GM23248 (cell line): Measurements from ENCODE around the gene MFRP. TPM values are rescaled to one million over a fixed set of nuclear protein-coding genes. Genes with fewer than 3 reads are reported as not detected.
A peak's percentile ranks its signal among the peaks of the same experiment; 100 is the strongest.

Source experiments
- DNase-seq: peaks from one replicate; pipeline ENCODE4 v3.0.0-alpha.2; 2015
- H2AFZ ChIP-seq: fragments of 200-600 bp; sonication (generic); 2 replicates; pipeline ENCODE4 v1.6.1; 2016; ENCODE audit warnings: antibody characterized with exemption
- H3F3A ChIP-seq: fragments of 200-600 bp; sonication (generic); 2 replicates; pipeline ENCODE4 v1.6.1; 2016; ENCODE audit warnings: mild to moderate bottlenecking, antibody characterized with exemption, mixed run types; ENCODE audit not compliant: insufficient read depth
- H3K27ac ChIP-seq: fragments of 200-600 bp; sonication (generic); 2 replicates; pipeline ENCODE4 v1.5.1; 2016; ENCODE audit warnings: mild to moderate bottlenecking
- H3K27me3 ChIP-seq: fragments of 200-600 bp; sonication (generic); replicated peaks from 2 replicates; pipeline ENCODE4 v1.6.1; 2016; ENCODE audit warnings: mild to moderate bottlenecking; ENCODE audit not compliant: insufficient read depth
- H3K36me3 ChIP-seq: fragments of 200-600 bp; sonication (generic); 2 replicates; pipeline ENCODE4 v1.6.1; 2016; ENCODE audit warnings: low read depth, mild to moderate bottlenecking
- H3K4me1 ChIP-seq: fragments of 200-600 bp; sonication (generic); 2 replicates; pipeline ENCODE4 v1.6.1; 2016; ENCODE audit warnings: mild to moderate bottlenecking; ENCODE audit not compliant: insufficient read depth
- H3K4me2 ChIP-seq: fragments of 200-600 bp; sonication (generic); one replicate; pipeline ENCODE4 v1.6.1; 2016; ENCODE audit warnings: mild to moderate bottlenecking; ENCODE audit not compliant: unreplicated experiment
- H3K4me3 ChIP-seq: fragments of 200-600 bp; sonication (generic); 2 replicates; pipeline ENCODE4 v1.5.1; 2016; ENCODE audit warnings: mild to moderate bottlenecking
- H3K79me2 ChIP-seq: fragments of 200-600 bp; sonication (generic); 2 replicates; pipeline ENCODE4 v1.6.1; 2016; ENCODE audit warnings: mild to moderate bottlenecking; ENCODE audit not compliant: insufficient read depth
- H3K9ac ChIP-seq: fragments of 200-600 bp; sonication (generic); 2 replicates; pipeline ENCODE4 v1.6.1; 2016; ENCODE audit warnings: mild to moderate bottlenecking
- H3K9me2 ChIP-seq: fragments of 200-600 bp; sonication (generic); 2 replicates; pipeline ENCODE4 v1.6.1; 2016; ENCODE audit warnings: mixed run types, mild to moderate bottlenecking, moderate library complexity; ENCODE audit not compliant: insufficient read depth
- H3K9me3 ChIP-seq: fragments of 200-600 bp; sonication (generic); one replicate; pipeline ENCODE4 v1.6.1; 2017; ENCODE audit warnings: low read depth
- H4K20me1 ChIP-seq: fragments of 200-600 bp; sonication (generic); 2 replicates; pipeline ENCODE4 v1.6.0; 2016; ENCODE audit not compliant: insufficient read depth
- EZH2 ChIP-seq: fragments of 200-600 bp; sonication (generic); IDR thresholded peaks from 2 replicates; pipeline ENCODE4 v1.6.1; 2018; ENCODE audit warnings: antibody characterized with exemption, mild to moderate bottlenecking; ENCODE audit not compliant: insufficient read depth, poor library complexity, severe bottlenecking
- EZH2phosphoT487 ChIP-seq: fragments of 200-600 bp; sonication (generic); IDR thresholded peaks from 2 replicates; pipeline ENCODE4 v1.6.1; 2018; ENCODE audit warnings: antibody characterized with exemption, moderate library complexity, mild to moderate bottlenecking, low read depth; ENCODE audit not compliant: insufficient read depth
- WGBS, 2 experiments: methylation state at CpG; one replicate each; pipeline ENCODE4 v1.1.6; 2015 to 2017; ENCODE audit warnings: low lambda C conversion rate in 2 of 2, low coverage in 1 of 2; ENCODE audit errors: missing lambda C conversion rate in 2 of 2; 5-methylcytosine and 5-hydroxymethylcytosine counted together
- in situ Hi-C: fragments of 300-500 bp; cut with MboI; formaldehyde crosslinking; loops from 2 replicates; pipeline ENCODE4 v1.15.0; 2020
- polyA plus RNA-seq: library from polyadenylated mRNA; unstranded; fragments of >200 nt; fragmentation: Nextera tagmentation; extraction: Ambion mirVana; gene quantifications from 2 replicates; pipeline ENCODE4 v1.2.1, GENCODE V29; 2016
- total RNA-seq: library from RNA; depleted of rRNA; stranded (reverse); fragments of >200 nt; shearing (Covaris generic); gene quantifications from 2 replicates; pipeline ENCODE4 v1.2.3, GENCODE V29; 2014

The MFRP gene
- total and polyA plus RNA-seq, 2 experiments from 2014 or later: not detected

DNA sequence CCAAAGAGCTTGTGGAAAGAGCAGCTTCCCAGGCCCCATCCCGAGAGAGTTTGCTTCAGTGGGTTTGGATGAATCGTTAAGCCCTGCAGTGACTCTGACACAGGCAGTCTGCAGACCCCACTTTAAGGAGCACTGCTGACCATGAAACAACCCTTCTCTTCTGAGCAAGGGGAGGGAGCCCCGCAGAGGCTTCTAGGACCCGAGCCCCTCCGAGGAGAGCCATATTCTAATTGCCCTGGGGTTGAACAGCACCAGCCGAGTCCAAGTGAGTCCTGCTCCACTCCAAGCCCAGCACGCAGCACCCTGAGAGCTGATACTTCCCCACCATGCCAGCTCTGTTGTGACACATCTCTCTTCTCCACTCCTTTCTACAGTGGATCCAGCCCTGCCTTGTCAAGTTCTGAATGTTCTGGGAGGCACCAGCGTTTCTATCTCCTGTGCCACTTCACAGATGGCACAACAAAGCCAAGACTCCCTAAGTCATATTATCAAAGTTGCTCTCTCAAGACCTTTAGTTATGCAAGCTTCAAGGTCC is 24.6 kb upstream of the MFRP start:
- Histone ChIP-seq H3K9me2 (no peaks in the 10 kb centered on the region), H3K36me3 (no peaks in the 10 kb centered on the region), H3F3A (no peaks in the 10 kb centered on the region), H3K27me3 (no peaks in the 10 kb centered on the region; the same call in 1 of the 2 replicates), H3K79me2 (no peaks in the 10 kb centered on the region), H3K9me3 (no peaks in the 10 kb centered on the region), H2AFZ (no peak overlapping the region), H3K4me3 (no peak overlapping the region), H3K9ac (no peak overlapping the region), H3K4me1 (peaks cover 19% of the 10 kb centered on the region), H3K27ac (no peak overlapping the region), H4K20me1 (no peaks in the 10 kb centered on the region), H3K4me2 (no peak overlapping the region)
- TF ChIP-seq EZH2 (no peak), EZH2phosphoT487 (no peak)
- no peak for DNase-seq
- WGBS, 2 experiments: 68 to 79% methylated on average over 8 of the region's 8 CpGs
- in situ Hi-C loops: no loop called here

DNA sequence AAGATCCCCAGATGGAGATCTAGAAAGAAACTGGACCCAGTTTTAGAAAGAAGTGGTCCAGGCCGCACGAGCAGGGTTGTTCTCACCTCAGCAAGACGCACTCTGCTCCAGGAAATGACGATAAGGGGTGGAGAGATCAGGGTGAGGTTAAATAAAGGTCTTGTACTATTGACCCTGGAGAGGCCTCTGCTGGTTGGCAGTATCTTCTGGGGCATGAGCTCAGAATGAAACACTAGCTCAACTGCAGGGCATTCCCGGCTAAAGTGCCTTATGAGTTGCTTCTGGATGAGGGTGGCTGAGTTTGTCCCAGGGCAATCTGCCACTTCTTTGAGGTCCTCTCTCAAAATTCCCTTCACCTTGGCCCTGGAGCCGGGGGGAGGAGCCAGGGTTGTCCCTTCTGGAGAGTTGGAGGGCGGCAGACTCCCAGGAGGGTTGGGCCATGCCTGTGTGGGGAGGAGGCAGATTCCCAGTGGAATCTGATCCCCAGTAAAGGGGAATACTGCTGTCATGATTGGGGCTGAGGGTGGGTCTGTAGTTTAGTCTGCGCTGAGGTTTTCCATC is 24.1 kb upstream of the MFRP start:
- no peaks in the 10 kb centered on the region for H3K9me2 ChIP-seq
- H3K27me3 ChIP-seq: no peaks in the 10 kb centered on the region; the same call in 1 of the 2 replicates
- no peak overlapping the region for H3K9ac ChIP-seq
- no peak overlapping the region for H3K27ac ChIP-seq
- H4K20me1 ChIP-seq: no peaks in the 10 kb centered on the region
- 73 to 78% methylated on average over 8 of the region's 8 CpGs for WGBS, 2 experiments
- no peaks in the 10 kb centered on the region for H3K9me3 ChIP-seq
- no peaks in the 10 kb centered on the region for H3K79me2 ChIP-seq
- in situ Hi-C loops: no loop called here
- peak; percentile 40 for DNase-seq
- H3K4me3 ChIP-seq: no peak overlapping the region
- H3K36me3 ChIP-seq: no peaks in the 10 kb centered on the region
- no peak for TF ChIP-seq EZH2phosphoT487
- TF ChIP-seq EZH2: no peak
- no peak overlapping the region for H2AFZ ChIP-seq
- no peaks in the 10 kb centered on the region for H3F3A ChIP-seq
- H3K4me1 ChIP-seq: peaks cover 13% of the 10 kb centered on the region
- H3K4me2 ChIP-seq: no peak overlapping the region

- no peak for DNase-seq
- in situ Hi-C loops: no loop called here
- no peaks in the 10 kb centered on the region for H3K79me2 ChIP-seq
- H3F3A ChIP-seq: peaks cover 4% of the 10 kb centered on the region; the same call in 1 of the 2 replicates
- H3K4me2 ChIP-seq: no peak overlapping the region
- WGBS, 2 experiments: 77 to 78% methylated on average over 13 of the region's 13 CpGs
- no peaks in the 10 kb centered on the region for H3K9me2 ChIP-seq
- TF ChIP-seq EZH2 (no peak), EZH2phosphoT487 (no peak)
- H2AFZ ChIP-seq: no peak overlapping the region
- H3K4me1 ChIP-seq: peaks cover 13% of the 10 kb centered on the region
- H3K27me3 ChIP-seq: peaks cover 4% of the 10 kb centered on the region; the same call in 1 of the 2 replicates
- H3K9me3 ChIP-seq: no peaks in the 10 kb centered on the region
- H3K9ac ChIP-seq: no peak overlapping the region
- H4K20me1 ChIP-seq: no peaks in the 10 kb centered on the region
- no peak overlapping the region for H3K4me3 ChIP-seq
- H3K36me3 ChIP-seq: no peaks in the 10 kb centered on the region
- no peak overlapping the region for H3K27ac ChIP-seq
Observed at GRCh38 chr11:119369132-119369925, 22.8 kb upstream of the MFRP start.

DNA sequence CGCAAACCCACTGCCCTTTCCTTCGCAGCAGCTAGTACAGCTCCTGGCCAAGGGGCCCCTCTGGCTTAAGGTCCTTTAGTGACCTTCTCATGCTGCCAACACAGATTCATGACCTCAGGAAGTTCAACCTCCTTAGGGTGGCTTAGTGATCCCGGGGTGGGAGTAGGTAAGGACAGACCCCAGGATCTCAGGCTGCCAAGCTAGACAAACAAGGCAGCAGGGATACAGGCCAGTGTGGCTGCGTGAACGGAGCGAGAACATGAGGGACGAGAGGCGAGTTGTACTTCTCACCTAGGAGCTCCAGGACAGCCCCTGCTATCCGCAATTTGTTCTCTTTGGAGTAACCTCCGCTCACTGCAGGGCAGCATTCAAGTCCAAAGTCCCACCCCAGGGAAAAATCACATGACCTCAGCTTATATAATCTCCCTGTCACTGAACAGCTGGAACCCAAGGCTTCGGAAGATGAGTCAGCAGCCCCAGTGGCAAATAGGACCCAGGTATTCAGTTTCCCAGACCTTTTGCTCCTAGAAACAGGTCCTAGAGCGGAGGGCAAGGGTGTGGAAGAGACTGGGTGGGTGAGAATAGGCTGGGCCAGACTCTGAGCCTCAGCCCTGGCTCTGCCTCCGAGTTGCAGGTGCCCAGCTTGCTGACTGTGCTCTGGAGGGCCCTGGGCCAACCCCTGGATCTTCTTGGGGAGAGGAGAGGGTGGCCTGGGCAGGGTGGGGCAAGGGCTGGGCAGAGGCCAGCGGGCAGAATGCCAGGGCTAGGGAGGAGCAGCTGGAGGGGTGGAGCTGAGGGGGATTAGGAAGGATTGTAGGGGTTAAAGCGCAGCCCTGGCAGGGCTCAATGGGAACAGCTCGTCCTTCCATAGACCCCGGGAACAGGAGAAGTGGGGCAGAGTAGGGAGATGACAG is 21.9 kb upstream of the MFRP start:
- H3K4me2 ChIP-seq: no peak overlapping the region

More for the DNA sequence above, 21.9 kb upstream of the MFRP start:
- Histone ChIP-seq H3K36me3 (no peaks in the 10 kb centered on the region), H3K9ac (no peak overlapping the region), H3K27me3 (peaks cover 6% of the 10 kb centered on the region; the same call in 1 of the 2 replicates), H2AFZ (no peak overlapping the region), H3K79me2 (no peaks in the 10 kb centered on the region), H3K9me3 (no peaks in the 10 kb centered on the region), H3K9me2 (no peaks in the 10 kb centered on the region), H3F3A (peaks cover 4% of the 10 kb centered on the region; the same call in 1 of the 2 replicates), H4K20me1 (no peaks in the 10 kb centered on the region), H3K4me1 (peaks cover 14% of the 10 kb centered on the region; the same call in 1 of the 2 replicates), H3K27ac (no peak overlapping the region), H3K4me3 (no peak overlapping the region)
- TF ChIP-seq EZH2phosphoT487: no peak
- TF ChIP-seq EZH2: no peak
- in situ Hi-C loops: no loop called here
- no peak for DNase-seq
- WGBS, 2 experiments: 67 to 68% methylated on average over 17 of the region's 17 CpGs
